K562 (cell line): Measurements from ENCODE around the gene APCDD1. TPM values are rescaled to one million over a fixed set of nuclear protein-coding genes. Genes with fewer than 3 reads are reported as not detected.

Experiments
- ATAC-seq: fragments of 200-7000 bp; cut with Tn5 transposase; 3 replicates; pipeline ENCODE4 v1.9.1; 2020; ENCODE audit warnings: moderate library complexity
- BruUV-seq: library from RNA; stranded (reverse); fragments of 400-500 nt; replicated peaks from 2 replicates; lab custom pipeline; 2021; lab: Mats Ljungman, UMichigan
- CTCF ChIA-PET: fragments of 300-600 bp; formaldehyde crosslinking; extraction: SDS; loops from one replicate; lab custom pipeline; 2021; ENCODE audit warnings: low intra/inter-chr PET ratio; lab: Yijun Ruan, JAX
- POLR2A ChIA-PET: fragments of 300-600, 350-650 bp; sonication (Branson Sonifier 250); formaldehyde crosslinking; extraction: SDS; loops from one replicate; lab custom pipeline; 2021; ENCODE audit warnings: antibody characterized with exemption, inconsistent platforms; lab: Yijun Ruan, JAX
- DNase-seq, 4 experiments: peaks; one replicate each; pipeline versions ENCODE4 v3.0.0 to v3.0.0-alpha.2; 2011 to 2018; ENCODE audit warnings: low spot score in 3 of 4, mixed read lengths in 3 of 4; ENCODE audit errors: extremely low read depth in 1 of 4
- FAIRE-seq: peaks from 2 replicates; lab custom pipeline; 2011; peaks lifted over from hg19 to GRCh38; lab: Jason Lieb, UNC
- H2AFZ ChIP-seq: 2 replicates; pipeline ENCODE4 v1.6.0; 2011; ENCODE audit warnings: low read depth, low read length, control low read depth, inconsistent platforms
- H3K27ac ChIP-seq: fragments of 200-600 bp; 3 replicates; pipeline ENCODE4 v1.8.0; 2011; ENCODE audit warnings: low read depth, mild to moderate bottlenecking, control low read depth, inconsistent platforms, low read length, moderate library complexity, mixed read lengths; ENCODE audit errors: extremely low read depth
- H3K27me3 ChIP-seq, 2 experiments: fragments of 300-600 bp in 1 of 2; 2 replicates in 1 of 2; 3 replicates in 1 of 2; pipeline versions ENCODE4 v1.6.0 to v1.8.0; 2011; ENCODE audit warnings: inconsistent platforms in 2 of 2, low read length in 2 of 2, mild to moderate bottlenecking in 1 of 2, mixed read lengths in 1 of 2, moderate library complexity in 1 of 2; ENCODE audit not compliant: control insufficient read depth in 2 of 2, insufficient read depth in 2 of 2
- H3K36me3 ChIP-seq: fragments of 300-600 bp; 3 replicates; pipeline ENCODE4 v1.8.0; 2011; ENCODE audit warnings: mild to moderate bottlenecking, low read length, inconsistent platforms; ENCODE audit not compliant: control insufficient read depth, insufficient read depth
- H3K4me1 ChIP-seq, 2 experiments: fragments of 200-600 bp in 1 of 2; replicated peaks in 1 of 2; 2 replicates in 1 of 2; 3 replicates in 1 of 2; pipeline versions ENCODE4 v1.5.1 to v1.8.0; 2011; ENCODE audit warnings: inconsistent platforms in 2 of 2, low read length in 2 of 2, mild to moderate bottlenecking in 1 of 2, mixed read lengths in 1 of 2, moderate library complexity in 1 of 2; ENCODE audit not compliant: control insufficient read depth in 2 of 2, insufficient read depth in 2 of 2
- H3K4me2 ChIP-seq: 2 replicates; pipeline ENCODE4 v1.6.1; 2011; ENCODE audit warnings: low read length, control low read depth, inconsistent platforms, mixed read lengths; ENCODE audit not compliant: insufficient read depth
- H3K4me3 ChIP-seq: fragments of 200-600 bp; sonication (generic), shearing (Covaris generic); 2 replicates; pipeline ENCODE4 v1.5.1; 2016; ENCODE audit warnings: control low read depth, inconsistent platforms
- H3K79me2 ChIP-seq: fragments of 200-600 bp; 3 replicates; pipeline ENCODE4 v1.8.0; 2011; ENCODE audit warnings: low read length, inconsistent platforms; ENCODE audit not compliant: control insufficient read depth, insufficient read depth
- H3K9ac ChIP-seq, 2 experiments: 2 replicates each; pipeline versions ENCODE4 v1.6.0 to v1.6.1; 2011; ENCODE audit warnings: low read depth in 2 of 2, low read length in 2 of 2, control low read depth in 1 of 2, inconsistent platforms in 1 of 2, mild to moderate bottlenecking in 1 of 2, mixed read lengths in 1 of 2; ENCODE audit not compliant: insufficient read depth in 1 of 2
- H3K9me1 ChIP-seq: one replicate; pipeline ENCODE4 v1.6.0; 2011; ENCODE audit warnings: inconsistent platforms, mild to moderate bottlenecking, low read length, moderate library complexity; ENCODE audit not compliant: control insufficient read depth, insufficient read depth
- H3K9me3 ChIP-seq: replicated peaks from 2 replicates; pipeline ENCODE4 v1.5.1; 2011; ENCODE audit warnings: low read depth, low read length, inconsistent platforms; ENCODE audit not compliant: control insufficient read depth, insufficient read depth
- H4K20me1 ChIP-seq: replicated peaks from 2 replicates; pipeline ENCODE4 v1.6.1; 2011; ENCODE audit warnings: low read length, inconsistent platforms, mixed read lengths; ENCODE audit not compliant: control insufficient read depth, insufficient read depth
- CHD7 ChIP-seq: fragments of 200-600 bp; sonication (generic); IDR thresholded peaks from one replicate; pipeline ENCODE4 v1.6.1; 2012; ENCODE audit warnings: mild to moderate bottlenecking, low read depth, low read length, inconsistent platforms
- E2F1 ChIP-seq: sonication (generic); formaldehyde crosslinking; IDR thresholded peaks from 2 replicates; pipeline ENCODE4 v1.8.1; 2023; ENCODE audit warnings: mild to moderate bottlenecking, missing genetic modification reagents, moderate library complexity
- MAZ ChIP-seq, 2 experiments: fragments of 450-650 bp in 1 of 2; sonication (generic) in 1 of 2; formaldehyde crosslinking; IDR thresholded peaks in 1 of 2; conservative IDR thresholded peaks in 1 of 2; 2 replicates each; pipeline versions ENCODE4 v1.4.0 to v1.5.0; 2020; ENCODE audit warnings: mild to moderate bottlenecking in 1 of 2, missing genetic modification reagents in 1 of 2
- WGBS: fragments of 100-300 bp; shearing (Covaris generic); methylation state at CpG from one replicate; pipeline ENCODE4 v1.1.6; 2016; ENCODE audit warnings: low coverage, mixed read lengths; ENCODE audit not compliant: insufficient coverage; ENCODE audit errors: missing lambda C conversion rate; 5-methylcytosine and 5-hydroxymethylcytosine counted together
- in situ Hi-C: fragments of 300-500 bp; cut with MboI; formaldehyde crosslinking; loops from 4 replicates; pipeline ENCODE4 v1.15.0; 2018; ENCODE audit warnings: inconsistent platforms, mixed read lengths
- intact Hi-C: fragments of 100-400 bp; cut with micrococcal nuclease; formaldehyde crosslinking; loops from 2 replicates; pipeline ENCODE4 v1.14.2; 2022
- polyA plus RNA-seq, 8 experiments: library from polyadenylated mRNA; depleted of rRNA in 4 of 8; stranded (reverse) in 5 of 8; unstranded in 3 of 8; fragments of >200 nt; fragmentation: Nextera tagmentation in 2 of 8; fragmentation: Illumina TruSeq in 1 of 8; extraction: Ambion mirVana in 2 of 8; extraction: Trizol in 1 of 8; gene quantifications; 2 replicates each; pipeline versions ENCODE4 v1.2.1 to v1.2.3, GENCODE V29; 2011 to 2014; ENCODE audit warnings: inconsistent platforms in 1 of 8, missing spikeins in 1 of 8
- total RNA-seq, 7 experiments: library from RNA; depleted of rRNA in 6 of 7; stranded (reverse); fragments of >200 nt in 6 of 7; fragmentation: Illumina TruSeq in 2 of 7; extraction: Trizol in 2 of 7; gene quantifications; 2 replicates each; pipeline versions ENCODE4 v1.2.1 to v1.2.3, GENCODE V29; 2011 to 2021; ENCODE audit warnings: low replicate concordance in 1 of 7

The APCDD1 gene
- total and polyA plus RNA-seq, 9 of the 15 experiments (the other 6 are each of a cell fraction or from before 2014, with no cell fraction given): 0.07 TPM; not detected in 8

- H3K4me3 ChIP-seq: no peak overlapping the region
- 7% methylated on average over 1 of the region's 1 CpG for WGBS
These were observed 11.4 kb upstream of the APCDD1 start for GRCh38 chr18:10443001-10443400.

More at GRCh38 chr18:10443001-10443400, 11.4 kb upstream of the APCDD1 start:
- H3K4me1 ChIP-seq: no peaks in the 10 kb centered on the region
- BruUV-seq: no TSS peak
- no peak for FAIRE-seq
- H4K20me1 ChIP-seq: peaks cover 3% of the 10 kb centered on the region; the same call in 1 of the 2 replicates
- in situ Hi-C loops: no loop called here
- no peak overlapping the region for H2AFZ ChIP-seq
- ATAC-seq: no peak
- POLR2A ChIA-PET: no interaction called here
- H3K9ac ChIP-seq: no peak overlapping the region
- H3K27me3 ChIP-seq: peaks cover 22 to 34% of the 10 kb centered on the region in 2 experiments
- DNase-seq: no peak
- no peaks in the 10 kb centered on the region for H3K9me3 ChIP-seq
- CTCF ChIA-PET: no interaction called here
- H3K27ac ChIP-seq: no peak overlapping the region
- intact Hi-C loops: no loop called here
- TF ChIP-seq E2F1 (no peak), MAZ (CRISPR knock-in tag; conservative IDR thresholded peaks at IDR 0.05 in 1 of 2, IDR thresholded peaks at IDR 0.05 in 1 of 2) (no peak), CHD7 (no peak)
- H3K9me1 ChIP-seq: no peaks in the 10 kb centered on the region
- H3K79me2 ChIP-seq: no peaks in the 10 kb centered on the region
- no peak overlapping the region for H3K4me2 ChIP-seq
- H3K36me3 ChIP-seq: no peaks in the 10 kb centered on the region
